GM23338 (cell line): ENCODE results near the gene CHST11. TPM values are rescaled to one million over a fixed set of nuclear protein-coding genes. Genes with fewer than 3 reads are reported as not detected.

ENCODE experiments used
- ATAC-seq: fragments of 200-7000 bp; cut with Tn5 transposase; 3 replicates; pipeline ENCODE4 v1.9.1; 2020
- DNase-seq: peaks from one replicate; pipeline ENCODE4 v3.0.0-alpha.2; 2015; ENCODE audit warnings: low spot score
- H2AFZ ChIP-seq: fragments of 200-600 bp; sonication (generic); 2 replicates; pipeline ENCODE4 v1.8.0; 2016; ENCODE audit warnings: antibody characterized with exemption, mild to moderate bottlenecking, moderate library complexity
- H3F3A ChIP-seq: fragments of 200-600 bp; sonication (generic); replicated peaks from 2 replicates; pipeline ENCODE4 v1.8.0; 2017; ENCODE audit warnings: antibody characterized with exemption, mixed run types, low read depth
- H3K27ac ChIP-seq: fragments of 200-600 bp; sonication (generic); 2 replicates; pipeline ENCODE4 v1.6.1; 2016; ENCODE audit warnings: low read depth
- H3K27me3 ChIP-seq: fragments of 200-600 bp; sonication (generic); 2 replicates; pipeline ENCODE4 v1.8.0; 2016; ENCODE audit warnings: mild to moderate bottlenecking, mixed run types, moderate library complexity; ENCODE audit not compliant: insufficient read depth
- H3K36me3 ChIP-seq: fragments of 200-600 bp; sonication (generic); 2 replicates; pipeline ENCODE4 v1.8.0; 2016; ENCODE audit warnings: mild to moderate bottlenecking; ENCODE audit not compliant: insufficient read depth
- H3K4me1 ChIP-seq: fragments of 200-600 bp; sonication (generic); 2 replicates; pipeline ENCODE4 v1.8.0; 2016; ENCODE audit warnings: mild to moderate bottlenecking, moderate library complexity; ENCODE audit not compliant: insufficient read depth
- H3K4me2 ChIP-seq: fragments of 200-600 bp; sonication (generic); 2 replicates; pipeline ENCODE4 v1.7.1; 2017; ENCODE audit warnings: mixed run types
- H3K4me3 ChIP-seq: fragments of 200-600 bp; sonication (generic); 2 replicates; pipeline ENCODE4 v1.6.1; 2016; ENCODE audit warnings: mixed run types
- H3K79me2 ChIP-seq: fragments of 200-600 bp; sonication (generic); replicated peaks from 2 replicates; pipeline ENCODE4 v1.8.0; 2017; ENCODE audit warnings: mild to moderate bottlenecking; ENCODE audit not compliant: insufficient read depth
- H3K9me2 ChIP-seq: fragments of 200-600 bp; sonication (generic); 2 replicates; pipeline ENCODE4 v1.8.0; 2017; ENCODE audit not compliant: insufficient read depth
- H4K20me1 ChIP-seq: fragments of 200-600 bp; sonication (generic); replicated peaks from 2 replicates; pipeline ENCODE4 v1.8.0; 2017; ENCODE audit warnings: mild to moderate bottlenecking; ENCODE audit not compliant: insufficient read depth
- H3K27ac Mint-ChIP-seq: 2 replicates; pipeline ENCODE4 v1.8.0; 2020; ENCODE audit warnings: inconsistent platforms, mild to moderate bottlenecking, moderate library complexity, mixed read lengths
- H3K27me3 Mint-ChIP-seq: 3 replicates; pipeline ENCODE4 v1.8.0; 2022; ENCODE audit warnings: low read depth, mild to moderate bottlenecking, moderate library complexity, mixed read lengths, inconsistent platforms; ENCODE audit not compliant: insufficient read depth, poor library complexity
- H3K36me3 Mint-ChIP-seq: 3 replicates; pipeline ENCODE4 v1.8.0; 2021; ENCODE audit warnings: low read depth, mild to moderate bottlenecking, inconsistent platforms, moderate library complexity, mixed read lengths
- H3K4me1 Mint-ChIP-seq: 3 replicates; pipeline ENCODE4 v1.8.0; 2020; ENCODE audit warnings: mild to moderate bottlenecking, inconsistent platforms, mixed read lengths
- H3K4me3 Mint-ChIP-seq: 3 replicates; pipeline ENCODE4 v1.8.0; 2021; ENCODE audit warnings: moderate library complexity, mild to moderate bottlenecking, inconsistent platforms, mixed read lengths
- H3K9me3 Mint-ChIP-seq: 3 replicates; pipeline ENCODE4 v1.8.0; 2020; ENCODE audit warnings: moderate library complexity, mild to moderate bottlenecking, inconsistent platforms, mixed read lengths
- CREB1 ChIP-seq: fragments of 250-450 bp; sonication (Bioruptor Pico); IDR thresholded peaks from 2 replicates; pipeline ENCODE4 v1.5.0; 2020; ENCODE audit warnings: low read depth, mild to moderate bottlenecking, moderate library complexity
- CTCF ChIP-seq, 2 experiments: fragments of 200-600 bp in 1 of 2; sonication (generic) in 1 of 2; conservative IDR thresholded peaks; 2 replicates each; pipeline versions ENCODE4 v1.5.1 to v1.6.1; 2016 to 2017; ENCODE audit warnings: antibody characterized with exemption in 2 of 2, low read depth in 2 of 2, mild to moderate bottlenecking in 2 of 2, moderate library complexity in 1 of 2
- ETS1 ChIP-seq: IDR thresholded peaks from 2 replicates; pipeline ENCODE4 v1.6.1; 2016; ENCODE audit warnings: antibody characterized with exemption
- EZH2phosphoT487 ChIP-seq: fragments of 200-600 bp; sonication (generic); IDR thresholded peaks from one replicate; pipeline ENCODE4 v1.8.1; 2018; ENCODE audit warnings: antibody characterized with exemption; ENCODE audit not compliant: unreplicated experiment
- NANOG ChIP-seq: IDR thresholded peaks from 2 replicates; pipeline ENCODE4 v1.6.1; 2016; ENCODE audit warnings: antibody characterized with exemption, borderline replicate concordance
- POLR2AphosphoS5 ChIP-seq: IDR thresholded peaks from 2 replicates; pipeline ENCODE4 v1.6.1; 2016; ENCODE audit warnings: antibody characterized with exemption, low read depth
- STAT1 ChIP-seq: IDR thresholded peaks from one replicate; pipeline ENCODE4 v1.6.1; 2016; ENCODE audit warnings: antibody characterized with exemption; ENCODE audit not compliant: unreplicated experiment
- ZNF114 ChIP-seq: fragments of 250-450 bp; sonication (Bioruptor Pico); IDR thresholded peaks from 2 replicates; pipeline ENCODE4 v1.5.0; 2020; ENCODE audit warnings: mild to moderate bottlenecking, moderate library complexity
- ZNF462 ChIP-seq: fragments of 250-450 bp; sonication (Bioruptor Pico); IDR thresholded peaks from 2 replicates; pipeline ENCODE4 v1.5.0; 2020; ENCODE audit warnings: mild to moderate bottlenecking, moderate library complexity
- polyA plus RNA-seq: library from polyadenylated mRNA; unstranded; fragments of >200 nt; fragmentation: Nextera tagmentation; extraction: Ambion mirVana; gene quantifications from 2 replicates; pipeline ENCODE4 v1.2.1, GENCODE V29; 2016
- total RNA-seq: library from RNA; depleted of rRNA; stranded (reverse); fragments of >200 nt; shearing (Covaris generic); gene quantifications from 2 replicates; pipeline ENCODE4 v1.2.3, GENCODE V29; 2014

The CHST11 gene
- total and polyA plus RNA-seq, 2 experiments from 2014 or later = 7.7 to 25.7 TPM

- TF ChIP-seq ZNF462 (CRISPR knock-in tag) = no peak
- TF ChIP-seq CTCF (conservative IDR thresholded peaks at IDR 0.05; ENCODE audit: low read depth in 2 of 2) = no peak
Observed at GRCh38 chr12:104591257-104591885, 134.6 kb downstream of the CHST11 start (continued).

- Histone ChIP-seq H3K4me1 (peaks cover 12% of the 10 kb centered on the region; the same call in 1 of the 2 replicates), H3K9me2 (no peaks in the 10 kb centered on the region; the same call in 1 of the 2 replicates), H3F3A (no peaks in the 10 kb centered on the region), H3K79me2 (no peaks in the 10 kb centered on the region), H4K20me1 (no peaks in the 10 kb centered on the region; the same call in none of the 2 replicates), H3K4me3 (no peak overlapping the region), H2AFZ (no peak overlapping the region), H3K27ac (no peak overlapping the region), H3K36me3 (no peaks in the 10 kb centered on the region), H3K27me3 (no peaks in the 10 kb centered on the region), H3K4me2 (no peak overlapping the region)
- Mint-ChIP-seq H3K36me3 (no peaks in the 10 kb centered on the region), H3K4me1 (peaks cover 21% of the 10 kb centered on the region), H3K27me3 (peaks cover 3% of the 10 kb centered on the region), H3K27ac (no peak overlapping the region), H3K4me3 (no peak overlapping the region), H3K9me3 (no peaks in the 10 kb centered on the region; the same call in 2 of the 3 replicates)
- DNase-seq = no peak
- ATAC-seq = no peak
- TF ChIP-seq NANOG (no peak), CREB1 (CRISPR knock-in tag) (no peak), STAT1 (no peak), ETS1 (no peak), ZNF114 (CRISPR knock-in tag) (no peak), POLR2AphosphoS5 (no peak), EZH2phosphoT487 (no peak)
Observed at GRCh38 chr12:104593482-104593881, 136.7 kb downstream of the CHST11 start.
